ENCODE data around the gene MYO5B.

MYO5B gene

DNA sequence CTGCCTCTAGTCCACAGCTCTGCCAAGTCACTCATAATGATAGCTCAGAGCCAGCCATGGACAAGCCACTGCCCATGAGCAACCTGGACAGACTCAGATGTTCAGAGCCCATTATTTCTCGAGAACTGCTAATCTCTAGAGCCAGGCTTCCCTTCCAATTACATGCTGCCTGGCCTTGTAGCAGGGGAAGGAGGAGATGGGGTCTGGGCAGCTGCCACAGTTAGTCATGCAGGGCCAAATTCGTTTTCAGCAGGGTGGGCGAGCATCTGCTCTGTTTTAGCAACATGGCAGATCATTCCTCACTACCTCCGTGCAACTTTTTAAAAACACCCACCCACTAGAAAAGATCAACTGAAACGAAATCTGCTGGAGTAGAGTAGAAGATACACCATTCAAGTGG, 141.8 kb downstream of the MYO5B start:
- TF ChIP-seq, protein P1, sequence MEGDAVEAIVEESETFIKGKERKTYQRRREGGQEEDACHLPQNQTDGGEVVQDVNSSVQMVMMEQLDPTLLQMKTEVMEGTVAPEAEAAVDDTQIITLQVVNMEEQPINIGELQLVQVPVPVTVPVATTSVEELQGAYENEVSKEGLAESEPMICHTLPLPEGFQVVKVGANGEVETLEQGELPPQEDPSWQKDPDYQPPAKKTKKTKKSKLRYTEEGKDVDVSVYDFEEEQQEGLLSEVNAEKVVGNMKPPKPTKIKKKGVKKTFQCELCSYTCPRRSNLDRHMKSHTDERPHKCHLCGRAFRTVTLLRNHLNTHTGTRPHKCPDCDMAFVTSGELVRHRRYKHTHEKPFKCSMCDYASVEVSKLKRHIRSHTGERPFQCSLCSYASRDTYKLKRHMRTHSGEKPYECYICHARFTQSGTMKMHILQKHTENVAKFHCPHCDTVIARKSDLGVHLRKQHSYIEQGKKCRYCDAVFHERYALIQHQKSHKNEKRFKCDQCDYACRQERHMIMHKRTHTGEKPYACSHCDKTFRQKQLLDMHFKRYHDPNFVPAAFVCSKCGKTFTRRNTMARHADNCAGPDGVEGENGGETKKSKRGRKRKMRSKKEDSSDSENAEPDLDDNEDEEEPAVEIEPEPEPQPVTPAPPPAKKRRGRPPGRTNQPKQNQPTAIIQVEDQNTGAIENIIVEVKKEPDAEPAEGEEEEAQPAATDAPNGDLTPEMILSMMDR (IDR thresholded peaks at IDR 0.05), result no peak

DNA sequence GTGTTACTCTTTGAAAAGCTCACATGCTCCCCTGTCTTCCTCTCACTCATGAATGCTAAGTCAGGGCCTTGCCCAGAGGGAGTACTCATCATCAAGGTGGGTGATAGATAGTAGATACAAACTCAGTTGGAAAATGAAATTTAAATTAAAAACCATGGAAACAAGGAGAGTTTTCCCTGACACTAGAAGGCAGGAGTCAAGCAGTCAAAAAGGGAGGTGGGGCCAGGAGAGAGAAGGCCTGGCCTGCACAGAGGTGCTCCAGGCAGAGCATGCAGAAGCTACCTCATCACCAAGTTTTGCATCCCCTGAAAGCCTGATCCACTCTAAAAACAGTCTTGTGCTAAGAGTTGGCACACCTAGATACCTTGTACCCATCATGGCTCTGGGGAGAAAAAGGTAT, 143.7 kb downstream of the MYO5B start:
- TF ChIP-seq, protein P1 (IDR thresholded peaks at IDR 0.05), result peak; percentile 38; the same call in 1 of the 2 replicates

DNA sequence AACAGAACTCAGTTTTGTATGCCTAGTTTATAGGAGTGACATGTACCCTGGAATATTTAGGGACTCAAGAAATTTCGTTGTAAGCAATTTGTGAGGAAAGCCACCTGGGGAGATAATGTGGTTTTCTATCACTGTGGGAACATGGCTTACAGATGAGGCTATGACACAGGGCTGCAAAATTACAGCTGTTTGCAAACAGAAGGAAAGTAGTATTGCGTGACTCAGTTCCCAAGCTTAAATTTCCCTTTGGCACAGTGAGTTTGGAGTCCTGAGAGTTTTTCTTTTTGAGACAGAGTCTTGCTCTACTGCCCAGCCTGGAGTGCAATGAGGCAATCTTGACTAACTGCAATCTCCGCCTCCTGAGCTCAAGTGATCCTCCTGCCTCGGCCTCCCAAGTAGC, 149.8 kb downstream of the MYO5B start:
- TF ChIP-seq, protein P1 (IDR thresholded peaks at IDR 0.05), result no peak

DNA sequence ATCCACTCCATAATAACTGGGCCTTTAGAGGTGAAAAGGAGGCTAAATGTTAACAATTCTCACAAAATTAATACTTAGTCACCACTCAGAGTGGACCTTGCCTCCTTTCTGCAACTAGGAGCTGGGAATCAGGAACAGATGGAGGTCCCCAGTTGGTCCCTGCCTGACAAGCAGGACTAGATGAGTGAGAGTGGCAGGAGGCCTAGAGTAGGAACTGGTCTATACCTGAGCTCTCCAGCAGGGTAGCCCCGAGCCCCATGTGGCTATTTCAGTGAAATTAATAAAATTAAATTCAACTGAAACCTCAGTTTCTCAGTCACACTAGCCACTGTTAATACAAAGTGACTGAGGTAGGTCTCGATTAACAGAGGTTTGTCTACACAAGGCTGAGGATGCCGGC, 150.5 kb downstream of the MYO5B start:
- TF ChIP-seq, protein P1 (IDR thresholded peaks at IDR 0.05), result no peak

DNA sequence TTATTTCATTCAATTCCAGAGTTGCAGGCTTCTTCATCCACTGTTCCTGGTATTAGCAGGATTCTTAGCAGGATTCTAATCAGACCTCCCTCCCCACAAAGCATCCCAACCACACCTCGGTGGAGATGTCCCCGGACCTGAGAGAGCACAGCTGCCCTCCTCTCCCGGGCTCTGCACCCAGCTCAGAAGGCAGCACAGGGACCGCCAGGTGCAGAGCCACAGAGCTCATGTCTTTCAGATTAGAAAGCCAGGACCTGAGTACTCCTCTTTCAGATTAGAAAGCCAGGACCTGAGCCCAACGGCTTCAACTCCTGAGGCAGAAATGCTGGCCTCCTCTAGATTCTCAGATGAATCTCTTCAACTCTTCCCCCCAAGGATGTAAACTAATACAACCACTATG, 152.3 kb downstream of the MYO5B start:
- TF ChIP-seq, protein P1 (IDR thresholded peaks at IDR 0.05), result no peak

DNA sequence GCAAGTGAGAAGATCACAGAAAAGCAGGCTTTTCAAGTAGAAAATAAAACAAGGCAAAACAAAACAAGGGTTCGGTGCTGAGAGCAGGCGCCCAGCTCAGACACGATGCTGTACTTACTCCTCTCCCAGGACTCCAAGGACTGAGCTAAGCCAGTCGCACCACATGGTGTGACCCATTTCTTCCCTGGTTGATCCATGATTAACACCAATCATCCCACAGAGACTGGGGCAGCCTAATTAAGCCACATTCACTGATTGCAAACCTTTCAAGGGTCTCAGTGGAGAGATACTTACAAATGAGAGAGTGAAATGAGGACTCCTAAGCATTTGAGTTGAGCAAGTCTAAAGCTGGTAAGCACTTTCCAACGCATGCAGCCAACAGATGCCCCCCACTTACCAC, 155.2 kb downstream of the MYO5B start:
- TF ChIP-seq, protein P1 (IDR thresholded peaks at IDR 0.05), result no peak

DNA sequence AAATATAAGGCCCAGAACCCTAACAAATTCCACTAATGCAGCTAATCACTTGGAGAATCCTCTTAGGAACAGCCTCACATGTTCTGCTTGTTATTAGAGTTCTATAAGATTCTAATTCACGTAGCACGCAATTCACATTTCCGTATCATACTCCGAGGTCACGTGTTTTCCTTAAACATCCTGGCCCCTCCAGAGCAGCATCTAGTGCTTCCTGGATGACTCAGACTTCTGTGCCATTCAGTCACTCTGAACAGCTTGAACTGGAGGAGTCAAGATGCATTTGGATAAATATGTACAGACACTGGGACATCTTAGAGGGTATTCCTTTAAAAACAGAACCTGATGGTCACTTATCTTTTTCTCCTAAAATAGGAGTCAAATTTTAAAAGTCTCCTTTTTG, 156.5 kb downstream of the MYO5B start:
- TF ChIP-seq, protein P1 (IDR thresholded peaks at IDR 0.05), result no peak

DNA sequence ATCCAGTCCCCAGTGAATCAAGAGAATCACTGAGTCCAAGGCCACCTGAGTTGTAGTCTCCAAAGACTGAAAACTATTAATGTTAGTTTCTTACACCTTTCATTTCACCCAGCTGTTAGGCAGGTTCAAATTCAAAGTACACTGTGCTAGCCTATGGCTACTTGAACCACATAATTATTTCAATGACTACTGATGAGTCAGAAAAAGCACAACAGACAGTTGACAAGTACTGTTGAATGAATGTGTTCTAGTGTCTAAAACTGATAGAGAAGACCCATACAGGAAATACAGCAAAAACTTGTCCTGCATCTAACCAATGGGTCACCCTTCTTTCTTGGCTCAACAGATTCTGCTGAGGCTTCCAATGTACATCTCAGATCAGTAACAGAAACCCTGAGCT, 160.9 kb downstream of the MYO5B start:
- TF ChIP-seq, protein P1 (IDR thresholded peaks at IDR 0.05), result no peak

All from LNCAP (cell line).